Parathyroid adenoma (tissue), 2 donors: Measurements from ENCODE around the gene PNMA6F.

Experiments
- H2AFZ ChIP-seq: fragments of 300-600 bp; sonication (generic); one replicate; pipeline ENCODE4 v1.7.0; 2017; ENCODE audit warnings: antibody characterized with exemption, mild to moderate bottlenecking
- H3K27ac ChIP-seq: fragments of 300-600 bp; sonication (generic); one replicate; pipeline ENCODE4 v1.7.0; 2017
- H3K27me3 ChIP-seq: fragments of 300-600 bp; sonication (generic); one replicate; pipeline ENCODE4 v1.7.0; 2017; ENCODE audit warnings: low read length; ENCODE audit not compliant: control insufficient read depth, insufficient read depth
- H3K36me3 ChIP-seq: fragments of 300-600 bp; sonication (generic); one replicate; pipeline ENCODE4 v1.7.0; 2017; ENCODE audit warnings: low read length; ENCODE audit not compliant: control insufficient read depth, insufficient read depth
- H3K4me1 ChIP-seq: fragments of 300-600 bp; sonication (generic); one replicate; pipeline ENCODE4 v1.7.0; 2017; ENCODE audit warnings: control low read depth
- H3K4me2 ChIP-seq: fragments of 300-600 bp; sonication (generic); one replicate; pipeline ENCODE4 v1.7.0; 2017; ENCODE audit warnings: low read length
- H3K4me3 ChIP-seq: fragments of 300-600 bp; sonication (generic); one replicate; pipeline ENCODE4 v1.7.0; 2017; ENCODE audit warnings: low read depth, low read length
- H3K79me2 ChIP-seq: fragments of 300-600 bp; sonication (generic); one replicate; pipeline ENCODE4 v1.7.0; 2017; ENCODE audit warnings: control low read depth
- H3K9ac ChIP-seq: fragments of 300-600 bp; sonication (generic); one replicate; pipeline ENCODE4 v1.7.0; 2017; ENCODE audit warnings: mild to moderate bottlenecking
- H3K9me3 ChIP-seq: fragments of 300-600 bp; sonication (generic); one replicate; pipeline ENCODE4 v1.7.0; 2017; ENCODE audit warnings: low read length; ENCODE audit not compliant: control insufficient read depth
- CTCF ChIP-seq: fragments of 300-600 bp; sonication (generic); IDR thresholded peaks from one replicate; pipeline ENCODE4 v1.7.0; 2017; ENCODE audit warnings: antibody characterized with exemption, mild to moderate bottlenecking
- donor health status: primary hyperparathyroidism.

PNMA6F gene

GRCh38 chrX:153338836-153339235 lies 17.3 kb upstream of the PNMA6F start:
- Histone ChIP-seq H3K79me2 (peaks cover 17% of the 10 kb centered on the region), H2AFZ (no peak overlapping the region), H3K4me1 (peaks cover 6% of the 10 kb centered on the region), H3K4me2 (no peak overlapping the region), H3K27ac (no peak overlapping the region), H3K4me3 (no peak overlapping the region), H3K9ac (no peak overlapping the region), H3K9me3 (no peaks in the 10 kb centered on the region), H3K27me3 (no peaks in the 10 kb centered on the region), H3K36me3 (no peaks in the 10 kb centered on the region)
- no peak for TF ChIP-seq CTCF

GRCh38 chrX:153336988-153337387 lies 15.4 kb upstream of the PNMA6F start:
- H3K4me3 ChIP-seq: no peak overlapping the region
- no peaks in the 10 kb centered on the region for H3K36me3 ChIP-seq
- H3K4me1 ChIP-seq: peaks cover 6% of the 10 kb centered on the region
- no peak overlapping the region for H3K9ac ChIP-seq
- no peak overlapping the region for H2AFZ ChIP-seq
- H3K4me2 ChIP-seq: no peak overlapping the region
- H3K9me3 ChIP-seq: no peaks in the 10 kb centered on the region
- peaks cover 17% of the 10 kb centered on the region for H3K79me2 ChIP-seq
- H3K27ac ChIP-seq: no peak overlapping the region
- TF ChIP-seq CTCF: no peak
- no peaks in the 10 kb centered on the region for H3K27me3 ChIP-seq

- peaks cover 17% of the 10 kb centered on the region for H3K79me2 ChIP-seq
- no peak overlapping the region for H3K9ac ChIP-seq
- no peaks in the 10 kb centered on the region for H3K9me3 ChIP-seq
- no peak overlapping the region for H3K4me2 ChIP-seq
- peaks cover 6% of the 10 kb centered on the region for H3K4me1 ChIP-seq
- no peaks in the 10 kb centered on the region for H3K36me3 ChIP-seq
- H3K27me3 ChIP-seq: no peaks in the 10 kb centered on the region
- no peak for TF ChIP-seq CTCF
- no peak overlapping the region for H2AFZ ChIP-seq
- H3K4me3 ChIP-seq: no peak overlapping the region
- no peak overlapping the region for H3K27ac ChIP-seq
These were observed 14.7 kb upstream of the PNMA6F start for GRCh38 chrX:153336121-153336894.

- Histone ChIP-seq H3K27me3 (no peaks in the 10 kb centered on the region), H3K9ac (peak overlapping the region; percentile 76), H3K79me2 (peaks cover 17% of the 10 kb centered on the region), H3K9me3 (no peaks in the 10 kb centered on the region), H3K4me1 (peaks cover 6% of the 10 kb centered on the region), H2AFZ (peak overlapping the region; percentile 50), H3K4me3 (peak overlapping the region; percentile 69), H3K4me2 (peak overlapping the region; percentile 47), H3K36me3 (no peaks in the 10 kb centered on the region), H3K27ac (peak overlapping the region; percentile 51)
- TF ChIP-seq CTCF: no peak
These were observed 13.2 kb upstream of the PNMA6F start for GRCh38 chrX:153334654-153335295.
